Measurements from ENCODE around the gene KNTC1. TPM values are rescaled to one million over a fixed set of nuclear protein-coding genes. Genes with fewer than 3 reads are reported as not detected.
"Not testable (repeated sequence)": the region's sequence is repeated elsewhere in the genome, so short reads cannot be mapped to it uniquely, and the experiment has no call there.

The KNTC1 gene
- total and polyA plus RNA-seq, 2 of the 8 experiments (the other 6 are each of a cell fraction or from before 2014, with no cell fraction given) = 52.7 to 80.2 TPM

- no peak for FAIRE-seq
Measured at GRCh38 chr12:122590990-122591389, 63.9 kb downstream of the KNTC1 start.

GRCh38 chr12:122591966-122592365, 64.9 kb downstream of the KNTC1 start:
- CTCF ChIA-PET (ENCODE audit: partially characterized antibody) = interaction anchor here (0.6 kb wide), 1 partner anchor 120 kb away, joined by 3 read pairs; no protein-coding TSS in a partner anchor
- H3K4ac ChIP-seq (replicated peaks; ENCODE audit: insufficient read length, low read depth, low read length); H2BK20ac ChIP-seq (ENCODE audit: low read length); H3K4me1 ChIP-seq (replicated peaks in 1 of 4; ENCODE audit: control insufficient read depth in 3 of 4, insufficient read depth in 4 of 4, low read length in 3 of 4); H3K18ac ChIP-seq (ENCODE audit: extremely low read depth, low read length); H3K27me3 ChIP-seq (replicated peaks in 1 of 4; ENCODE audit: control insufficient read depth in 3 of 4, extremely low read depth in 1 of 4, insufficient read depth in 3 of 4, low read length in 3 of 4); H2BK120ac ChIP-seq (replicated peaks; ENCODE audit: low read depth, low read length); H3K79me1 ChIP-seq (ENCODE audit: low read depth, low read length); H2BK15ac ChIP-seq (ENCODE audit: low read length); H3K23ac ChIP-seq (ENCODE audit: insufficient read length); H4K8ac ChIP-seq (ENCODE audit: extremely low read depth, insufficient read depth, low read length); H3K79me2 ChIP-seq (ENCODE audit: control insufficient read depth in 1 of 2, insufficient read depth in 2 of 2, low read length in 2 of 2); H3K4me2 ChIP-seq (ENCODE audit: insufficient read depth in 1 of 2, low read depth in 2 of 2, low read length in 2 of 2); H2BK5ac ChIP-seq (ENCODE audit: low read depth, low read length); H4K91ac ChIP-seq (replicated peaks; ENCODE audit: insufficient read length, low read length); H3K9ac ChIP-seq (replicated peaks in 1 of 4; ENCODE audit: extremely low read depth in 1 of 4, low read depth in 3 of 4, low read length in 3 of 4); H3K4me3 ChIP-seq (ENCODE audit: extremely low read depth in 1 of 4, insufficient read depth in 2 of 4, low read depth in 3 of 4, low read length in 4 of 4); DNase-seq (ENCODE audit: low read depth in 1 of 2, low spot score in 2 of 2); H2BK12ac ChIP-seq (ENCODE audit: low read depth, low read length); H3K14ac ChIP-seq (ENCODE audit: insufficient read length); H2AFZ ChIP-seq (ENCODE audit: low read length); H4K20me1 ChIP-seq (replicated peaks in 1 of 2; ENCODE audit: control insufficient read depth in 1 of 2, insufficient read depth in 2 of 2, low read length in 2 of 2); H3K23me2 ChIP-seq (ENCODE audit: low read depth, low read length); H3K56ac ChIP-seq (replicated peaks; ENCODE audit: insufficient read length, low read depth, low read length); H3K27ac ChIP-seq (ENCODE audit: low read depth, low read length); FAIRE-seq; H3K9me3 ChIP-seq (ENCODE audit: insufficient read depth in 2 of 2, low read depth in 1 of 2, low read length in 1 of 2); H2AK5ac ChIP-seq (ENCODE audit: low read depth, low read length); H4K5ac ChIP-seq (ENCODE audit: insufficient read length, low read depth, low read length): not testable (repeated sequence)
- 91% methylated on average over 18 of the region's 30 CpGs; no CpG with 5 or more reads in 1 of the 2 experiments for WGBS, 2 experiments (ENCODE audit: extremely low coverage in 1 of 2, insufficient coverage in 1 of 2, insufficient read length in 1 of 2, insufficient replicate concordance in 2 of 2, low coverage in 1 of 2, low lambda C conversion rate in 2 of 2, missing lambda C conversion rate in 1 of 2)
- H3K36me3 ChIP-seq (ENCODE audit: control insufficient read depth in 2 of 4, insufficient read depth in 4 of 4, low read length in 3 of 4) = peaks cover 8 to 72% (median 43%) of the 10 kb centered on the region in 4 experiments
- POLR2A ChIA-PET (ENCODE audit: partially characterized antibody) = interaction anchor here (1.0 to 1.1 kb wide), 2 partner anchors 18 to 94 kb away, joined by 3 to 4 read pairs; no protein-coding TSS in a partner anchor

More at GRCh38 chr12:122590990-122591389, 63.9 kb downstream of the KNTC1 start:
- Histone ChIP-seq H3K14ac (ENCODE audit: insufficient read length) (no peak overlapping the region), H2BK15ac (ENCODE audit: low read length) (no peak overlapping the region), H3K18ac (ENCODE audit: extremely low read depth, low read length) (no peak overlapping the region), H3K9ac (replicated peaks in 1 of 4; ENCODE audit: extremely low read depth in 1 of 4, low read depth in 3 of 4, low read length in 3 of 4) (no peak overlapping the region), H3K4me3 (ENCODE audit: extremely low read depth in 1 of 4, insufficient read depth in 2 of 4, low read depth in 3 of 4, low read length in 4 of 4) (no peak overlapping the region), H2BK5ac (ENCODE audit: low read depth, low read length) (no peak overlapping the region), H2AFZ (ENCODE audit: low read length) (no peak overlapping the region), H3K79me1 (ENCODE audit: low read depth, low read length) (no peaks in the 10 kb centered on the region), H2BK120ac (replicated peaks; ENCODE audit: low read depth, low read length) (no peak overlapping the region), H3K23ac (ENCODE audit: insufficient read length) (no peak overlapping the region), H3K4ac (replicated peaks; ENCODE audit: insufficient read length, low read depth, low read length) (no peak overlapping the region), H3K27me3 (replicated peaks in 1 of 4; ENCODE audit: control insufficient read depth in 3 of 4, extremely low read depth in 1 of 4, insufficient read depth in 3 of 4, low read length in 3 of 4) (no peaks in the 10 kb centered on the region), H4K5ac (ENCODE audit: insufficient read length, low read depth, low read length) (no peak overlapping the region), H4K91ac (replicated peaks; ENCODE audit: insufficient read length, low read length) (no peak overlapping the region), H3K27ac (ENCODE audit: low read depth, low read length) (no peak overlapping the region), H4K8ac (ENCODE audit: extremely low read depth, insufficient read depth, low read length) (no peak overlapping the region), H4K20me1 (replicated peaks in 1 of 2; ENCODE audit: control insufficient read depth in 1 of 2, insufficient read depth in 2 of 2, low read length in 2 of 2) (no peaks in the 10 kb centered on the region), H3K9me3 (ENCODE audit: insufficient read depth in 2 of 2, low read depth in 1 of 2, low read length in 1 of 2) (no peaks in the 10 kb centered on the region), H3K4me2 (ENCODE audit: insufficient read depth in 1 of 2, low read depth in 2 of 2, low read length in 2 of 2) (no peak overlapping the region), H3K4me1 (replicated peaks in 1 of 4; ENCODE audit: control insufficient read depth in 3 of 4, insufficient read depth in 4 of 4, low read length in 3 of 4) (no peaks in the 10 kb centered on the region), H3K23me2 (ENCODE audit: low read depth, low read length) (no peaks in the 10 kb centered on the region), H2BK20ac (ENCODE audit: low read length) (no peak overlapping the region), H3K36me3 (ENCODE audit: control insufficient read depth in 2 of 4, insufficient read depth in 4 of 4, low read length in 3 of 4) (peaks cover 8 to 75% (median 48%) of the 10 kb centered on the region in 4 experiments), H2BK12ac (ENCODE audit: low read depth, low read length) (no peak overlapping the region), H2AK5ac (ENCODE audit: low read depth, low read length) (no peak overlapping the region), H3K56ac (replicated peaks; ENCODE audit: insufficient read length, low read depth, low read length) (no peak overlapping the region), H3K79me2 (ENCODE audit: control insufficient read depth in 1 of 2, insufficient read depth in 2 of 2, low read length in 2 of 2) (no peaks in the 10 kb centered on the region)
- CTCF ChIA-PET (ENCODE audit: partially characterized antibody) = no interaction called here
- POLR2A ChIA-PET (ENCODE audit: partially characterized antibody) = interaction anchor here (1.0 to 1.5 kb wide), 3 partner anchors 11 to 93 kb away, joined by 3 to 4 read pairs (median 3); no protein-coding TSS in a partner anchor
- TF ChIP-seq JUND (IDR thresholded peaks at IDR 0.05; ENCODE audit: low read length) = no peak
- no peak for TF ChIP-seq SIX5 (IDR thresholded peaks at IDR 0.05; ENCODE audit: low read depth, low read length)
- no peak for TF ChIP-seq TEAD4 (IDR thresholded peaks at IDR 0.05; ENCODE audit: low read depth, low read length)
- 88% methylated on average over 7 of the region's 7 CpGs; no CpG with 5 or more reads in 1 of the 2 experiments for WGBS, 2 experiments (ENCODE audit: extremely low coverage in 1 of 2, insufficient coverage in 1 of 2, insufficient read length in 1 of 2, insufficient replicate concordance in 2 of 2, low coverage in 1 of 2, low lambda C conversion rate in 2 of 2, missing lambda C conversion rate in 1 of 2)
- no peak for DNase-seq (ENCODE audit: low read depth in 1 of 2, low spot score in 2 of 2)
